Keratinocyte (primary cell): ENCODE results near the gene CCL20. TPM values are rescaled to one million over a fixed set of nuclear protein-coding genes. Genes with fewer than 3 reads are reported as not detected.

Experiments used
- DNase-seq: peaks from one replicate; pipeline ENCODE4 v3.0.0-alpha.2; 2011; ENCODE audit warnings: low read depth, missing footprints, low spot score
- FAIRE-seq: peaks from 2 replicates; lab custom pipeline; 2011; peaks lifted over from hg19 to GRCh38; lab: Jason Lieb, UNC
- H2AFZ ChIP-seq: 2 replicates; pipeline ENCODE4 v1.6.0; 2012; ENCODE audit warnings: low read length, control low read depth, inconsistent platforms; ENCODE audit not compliant: control insufficient read depth
- H3K27ac ChIP-seq: 2 replicates; pipeline ENCODE4 v1.5.1; 2011; ENCODE audit warnings: low read length; ENCODE audit not compliant: control insufficient read depth, insufficient read depth
- H3K27me3 ChIP-seq: 3 replicates; pipeline ENCODE4 v1.6.0; 2011; ENCODE audit warnings: low read length; ENCODE audit not compliant: control insufficient read depth, insufficient read depth; ENCODE audit errors: extremely low read depth
- H3K36me3 ChIP-seq, 2 experiments: 2 replicates in 1 of 2; 3 replicates in 1 of 2; pipeline ENCODE4 v1.5.1; 2011; ENCODE audit warnings: low read length in 2 of 2, mild to moderate bottlenecking in 1 of 2; ENCODE audit not compliant: control insufficient read depth in 2 of 2, insufficient read depth in 2 of 2; ENCODE audit errors: extremely low read depth in 1 of 2
- H3K4me1 ChIP-seq: 3 replicates; pipeline ENCODE4 v1.5.1; 2011; ENCODE audit warnings: low read length; ENCODE audit not compliant: control insufficient read depth, insufficient read depth; ENCODE audit errors: extremely low read depth
- H3K4me2 ChIP-seq: 3 replicates; pipeline ENCODE4 v1.6.0; 2011; ENCODE audit warnings: low read depth, low read length; ENCODE audit not compliant: control insufficient read depth, insufficient read depth; ENCODE audit errors: extremely low read depth
- H3K4me3 ChIP-seq, 3 experiments: fragments of 200-600 bp in 1 of 3; sonication (generic) in 1 of 3; 2 replicates in 2 of 3; 3 replicates in 1 of 3; pipeline ENCODE4 v1.5.1; 2011 to 2016; ENCODE audit warnings: low read length in 3 of 3, mild to moderate bottlenecking in 3 of 3, control low read depth in 2 of 3, inconsistent platforms in 1 of 3, low read depth in 1 of 3, mixed read lengths in 1 of 3, mixed run types in 1 of 3, moderate library complexity in 1 of 3; ENCODE audit not compliant: control insufficient read depth in 2 of 3, insufficient read depth in 2 of 3; ENCODE audit errors: extremely low read depth in 1 of 3
- H3K79me2 ChIP-seq: 2 replicates; pipeline ENCODE4 v1.6.0; 2012; ENCODE audit warnings: low read length; ENCODE audit not compliant: control insufficient read depth, insufficient read depth
- H3K9ac ChIP-seq: 3 replicates; pipeline ENCODE4 v1.6.0; 2011; ENCODE audit warnings: low read length; ENCODE audit not compliant: control insufficient read depth, insufficient read depth; ENCODE audit errors: extremely low read depth
- H3K9me1 ChIP-seq: 3 replicates; pipeline ENCODE4 v1.6.0; 2011; ENCODE audit warnings: low read length; ENCODE audit not compliant: control insufficient read depth, insufficient read depth; ENCODE audit errors: extremely low read depth
- H3K9me3 ChIP-seq: 2 replicates; pipeline ENCODE4 v1.5.1; 2012; ENCODE audit warnings: low read depth, low read length; ENCODE audit not compliant: control insufficient read depth
- H4K20me1 ChIP-seq: 3 replicates; pipeline ENCODE4 v1.6.0; 2011; ENCODE audit warnings: low read length; ENCODE audit not compliant: control insufficient read depth, insufficient read depth; ENCODE audit errors: extremely low read depth
- EZH2 ChIP-seq: IDR thresholded peaks from one replicate; pipeline ENCODE4 v1.6.1; 2012; ENCODE audit warnings: inconsistent platforms, mild to moderate bottlenecking, low read length, moderate library complexity
- dilution Hi-C: fragments of 300-500 bp; cut with MboI; formaldehyde crosslinking; loops from one replicate; pipeline ENCODE4 v1.7.0; 2020; ENCODE audit warnings: low sequenced_read_pairs; ENCODE audit not compliant: extremely low pct_ligation_motif_present
- polyA plus RNA-seq, 5 experiments: library from polyadenylated mRNA; depleted of rRNA in 3 of 5; stranded (reverse) in 3 of 5; stranded (forward) in 1 of 5; unstranded in 1 of 5; fragments of >200 nt; gene quantifications; 1 replicate in 1 of 5; 2 replicates in 3 of 5; 3 replicates in 1 of 5; pipeline versions ENCODE4 v1.2.1 to v1.2.3, GENCODE V29; 2011 to 2012; ENCODE audit warnings: missing spikeins in 2 of 5, low read depth in 1 of 5, low replicate concordance in 1 of 5
- TF ChIP-seq, protein P1 (sequence below), 3 experiments: IDR thresholded peaks in 1 of 3; conservative IDR thresholded peaks in 1 of 3; optimal IDR thresholded peaks in 1 of 3; 2 replicates in 2 of 3; 3 replicates in 1 of 3; pipeline versions ENCODE3 to v1.5.1; 2011; ENCODE audit warnings: low read length in 3 of 3, mild to moderate bottlenecking in 3 of 3, moderate library complexity in 2 of 3, control low read depth in 1 of 3, inconsistent platforms in 1 of 3; ENCODE audit not compliant: insufficient read depth in 2 of 3; ENCODE audit errors: extremely low read depth in 1 of 3

The CCL20 gene
- polyA plus RNA-seq, 1 donor (not counting 4 experiments of a cell fraction or from before 2014, with no cell fraction given), result 5.2 TPM

- DNase-seq (no peak), FAIRE-seq (no peak)
- H3K4me3 ChIP-seq, result no peak overlapping the region
- no peaks in the 10 kb centered on the region for H4K20me1 ChIP-seq
- H3K27me3 ChIP-seq, result no peaks in the 10 kb centered on the region
- no peak overlapping the region for H3K9ac ChIP-seq
- no peaks in the 10 kb centered on the region for H3K9me3 ChIP-seq
- TF ChIP-seq EZH2, result no peak
- TF ChIP-seq, protein P1, sequence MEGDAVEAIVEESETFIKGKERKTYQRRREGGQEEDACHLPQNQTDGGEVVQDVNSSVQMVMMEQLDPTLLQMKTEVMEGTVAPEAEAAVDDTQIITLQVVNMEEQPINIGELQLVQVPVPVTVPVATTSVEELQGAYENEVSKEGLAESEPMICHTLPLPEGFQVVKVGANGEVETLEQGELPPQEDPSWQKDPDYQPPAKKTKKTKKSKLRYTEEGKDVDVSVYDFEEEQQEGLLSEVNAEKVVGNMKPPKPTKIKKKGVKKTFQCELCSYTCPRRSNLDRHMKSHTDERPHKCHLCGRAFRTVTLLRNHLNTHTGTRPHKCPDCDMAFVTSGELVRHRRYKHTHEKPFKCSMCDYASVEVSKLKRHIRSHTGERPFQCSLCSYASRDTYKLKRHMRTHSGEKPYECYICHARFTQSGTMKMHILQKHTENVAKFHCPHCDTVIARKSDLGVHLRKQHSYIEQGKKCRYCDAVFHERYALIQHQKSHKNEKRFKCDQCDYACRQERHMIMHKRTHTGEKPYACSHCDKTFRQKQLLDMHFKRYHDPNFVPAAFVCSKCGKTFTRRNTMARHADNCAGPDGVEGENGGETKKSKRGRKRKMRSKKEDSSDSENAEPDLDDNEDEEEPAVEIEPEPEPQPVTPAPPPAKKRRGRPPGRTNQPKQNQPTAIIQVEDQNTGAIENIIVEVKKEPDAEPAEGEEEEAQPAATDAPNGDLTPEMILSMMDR (optimal IDR thresholded peaks at IDR 0.05 in 1 of 3, IDR thresholded peaks at IDR 0.05 in 1 of 3, conservative IDR thresholded peaks at IDR 0.05 in 1 of 3; ENCODE audit: extremely low read depth in 1 of 3, insufficient read depth in 2 of 3, low read length in 3 of 3), result peak; percentile 82 to 87 (median 84)
- no peak overlapping the region for H3K27ac ChIP-seq
- no peak overlapping the region for H2AFZ ChIP-seq
- H3K36me3 ChIP-seq, result no peaks in the 10 kb centered on the region
- dilution Hi-C loops, result no loop called here
- H3K79me2 ChIP-seq, result no peaks in the 10 kb centered on the region
- H3K4me1 ChIP-seq, result no peaks in the 10 kb centered on the region
- H3K4me2 ChIP-seq, result no peak overlapping the region
- H3K9me1 ChIP-seq, result no peaks in the 10 kb centered on the region
These were observed 47.2 kb upstream of the CCL20 start for GRCh38 chr2:227766373-227766883.

DNA sequence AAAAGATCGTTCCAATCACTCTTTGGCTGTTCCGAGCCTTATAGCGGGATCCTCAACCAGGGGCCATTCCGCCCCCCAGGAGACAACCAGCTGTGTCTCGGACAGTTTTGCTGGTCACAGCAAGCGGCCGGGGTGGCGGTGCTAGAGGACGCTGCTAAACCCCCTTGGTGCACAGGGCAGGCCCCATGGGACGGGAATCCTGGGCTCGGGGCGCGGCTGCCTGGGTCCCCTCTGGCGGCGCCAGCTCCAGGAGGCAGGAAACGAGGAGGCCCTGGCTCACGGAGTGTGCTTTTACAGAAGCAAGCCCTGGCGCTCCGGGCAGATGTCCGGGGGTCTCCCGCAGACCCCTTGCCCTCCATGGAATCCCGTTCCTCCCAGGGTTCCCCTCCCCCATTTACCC, 45.8 kb upstream of the CCL20 start:
- H4K20me1 ChIP-seq, result no peaks in the 10 kb centered on the region
- no peak overlapping the region for H3K27ac ChIP-seq
- TF ChIP-seq EZH2, result no peak
- TF ChIP-seq, protein P1 (optimal IDR thresholded peaks at IDR 0.05 in 1 of 3, IDR thresholded peaks at IDR 0.05 in 1 of 3, conservative IDR thresholded peaks at IDR 0.05 in 1 of 3; ENCODE audit: extremely low read depth in 1 of 3, insufficient read depth in 2 of 3, low read length in 3 of 3), result no peak
- no peaks in the 10 kb centered on the region for H3K9me3 ChIP-seq
- H3K27me3 ChIP-seq, result no peaks in the 10 kb centered on the region
- no peak overlapping the region for H3K4me3 ChIP-seq
- dilution Hi-C loops, result no loop called here
- no peak overlapping the region for H3K4me2 ChIP-seq
- FAIRE-seq (no peak), DNase-seq (no peak)
- H3K36me3 ChIP-seq, result no peaks in the 10 kb centered on the region
- H3K79me2 ChIP-seq, result no peaks in the 10 kb centered on the region
- H3K4me1 ChIP-seq, result no peaks in the 10 kb centered on the region
- H2AFZ ChIP-seq, result no peak overlapping the region
- no peak overlapping the region for H3K9ac ChIP-seq
- H3K9me1 ChIP-seq, result no peaks in the 10 kb centered on the region
